HG03457 (cell line): ENCODE results near the gene EFCAB6.

Experiments used
- ATAC-seq: cut with Tn5 transposase; IDR thresholded peaks from one replicate; pipeline ENCODE4 v1.9.1; 2021; ENCODE audit warnings: moderate number of reproducible peaks; ENCODE audit not compliant: unreplicated experiment

EFCAB6 gene

DNA sequence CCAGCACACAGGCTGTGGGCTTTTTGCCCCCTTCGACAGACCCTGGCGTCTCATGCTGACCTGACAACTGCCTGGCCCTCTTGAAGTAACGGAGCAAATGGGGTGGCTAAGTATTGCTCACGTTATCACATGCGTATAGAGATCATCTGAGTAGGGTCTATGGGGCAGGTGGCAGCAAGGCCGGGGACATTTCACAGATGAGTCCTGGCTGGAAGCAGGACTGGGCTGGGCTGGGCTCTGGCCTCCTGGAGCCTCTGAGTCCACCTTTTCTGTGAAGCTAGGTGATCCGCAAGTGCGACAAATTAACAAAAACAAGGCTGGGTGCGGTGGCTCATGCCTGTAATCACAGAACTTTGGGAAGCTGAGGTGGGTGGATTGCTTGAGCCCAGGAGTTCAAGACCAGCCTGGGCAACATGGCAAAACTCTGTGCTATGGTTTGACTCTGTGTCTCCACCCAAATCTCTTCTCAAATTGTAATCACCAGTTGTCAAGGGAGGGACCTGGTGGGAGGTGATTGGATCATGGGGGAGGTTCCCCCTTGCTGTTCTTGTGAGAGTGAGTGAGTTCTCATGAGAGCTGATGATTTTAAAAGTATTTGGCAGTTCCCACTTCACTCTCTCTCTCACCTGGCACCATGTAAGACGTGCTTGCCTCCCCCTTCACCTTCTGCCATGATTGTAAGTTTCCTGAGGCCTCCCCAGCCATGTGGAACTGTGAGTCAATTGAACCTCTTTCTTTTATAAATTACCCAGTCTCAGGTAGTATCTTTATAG, 278.3 kb downstream of the EFCAB6 start:
- no peak for ATAC-seq

DNA sequence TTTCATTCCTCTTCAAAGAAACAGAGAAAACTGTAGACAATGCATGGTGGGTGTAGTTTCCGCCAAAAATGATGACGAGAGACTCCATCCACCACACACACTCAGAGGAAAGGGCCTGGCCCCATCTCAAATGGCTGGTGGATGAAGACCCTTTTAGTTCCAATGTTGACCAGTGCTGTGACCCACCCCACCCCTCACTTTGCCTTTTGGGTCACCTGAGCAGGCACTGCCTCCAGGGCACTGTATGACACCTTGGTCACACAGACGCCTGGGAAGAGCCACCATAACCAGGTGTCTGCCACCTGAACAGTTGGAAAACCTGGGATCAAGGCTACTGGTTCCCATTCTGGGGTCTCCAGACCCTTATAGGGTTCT, 279.0 kb downstream of the EFCAB6 start:
- ATAC-seq, result no peak

- no peak for ATAC-seq
Measured at GRCh38 chr22:43532301-43533155, 279.6 kb downstream of the EFCAB6 start.

- ATAC-seq, result no peak
Measured at GRCh38 chr22:43531651-43532050, 280.5 kb downstream of the EFCAB6 start.

- no peak for ATAC-seq
Measured at GRCh38 chr22:43530349-43531201, 281.5 kb downstream of the EFCAB6 start.

GRCh38 chr22:43529934-43530333, 282.2 kb downstream of the EFCAB6 start:
- no peak for ATAC-seq

GRCh38 chr22:43529461-43529860, 282.6 kb downstream of the EFCAB6 start:
- no peak for ATAC-seq

GRCh38 chr22:43528601-43529360, 283.3 kb downstream of the EFCAB6 start:
- ATAC-seq, result no peak

GRCh38 chr22:43526946-43527345, 285.2 kb downstream of the EFCAB6 start:
- no peak for ATAC-seq

- no peak for ATAC-seq
Measured at GRCh38 chr22:43526117-43526655, 285.9 kb downstream of the EFCAB6 start.

DNA sequence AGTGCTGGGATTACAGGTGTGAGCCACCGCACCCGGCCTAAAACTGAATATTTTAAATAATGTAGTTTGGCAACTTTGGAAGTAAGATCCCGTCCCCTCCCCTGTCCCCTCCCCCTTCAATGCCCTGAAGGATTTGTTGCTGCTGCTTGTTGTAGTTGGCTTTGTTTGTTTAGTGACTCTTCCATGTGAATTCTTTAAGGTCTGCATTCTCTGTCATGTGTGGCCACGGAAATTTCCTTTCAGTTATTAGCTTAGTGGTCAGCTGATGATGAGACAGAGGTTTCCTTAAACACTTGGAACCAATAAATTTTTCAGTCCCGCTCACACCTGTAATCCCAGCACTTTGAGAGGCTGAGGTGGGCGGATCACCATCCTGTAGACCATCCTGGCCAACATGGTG, 290.4 kb downstream of the EFCAB6 start:
- no peak for ATAC-seq

GRCh38 chr22:43520632-43521039, 291.5 kb downstream of the EFCAB6 start:
- ATAC-seq, result no peak

GRCh38 chr22:43516996-43517635, 295.0 kb downstream of the EFCAB6 start:
- ATAC-seq, result no peak

DNA sequence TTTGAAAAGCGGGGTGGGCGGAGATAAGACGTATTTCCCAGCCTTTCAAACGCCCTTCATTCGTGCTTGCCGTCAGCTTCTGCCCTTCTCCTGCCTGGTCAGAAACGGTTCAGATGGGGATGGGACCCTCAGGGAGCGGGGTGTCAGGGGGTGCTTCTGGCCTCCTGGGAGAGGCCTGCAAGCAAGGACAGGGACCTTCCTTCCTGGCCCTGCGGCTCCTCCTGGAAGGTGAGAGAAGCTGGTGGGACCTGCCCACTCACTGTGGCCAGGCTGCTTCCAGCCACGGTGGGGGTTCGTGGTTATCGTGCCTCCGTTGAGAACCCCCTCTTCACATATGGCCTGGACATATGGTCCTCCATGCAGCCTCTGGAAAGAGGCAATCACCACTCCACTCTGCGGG, 295.7 kb downstream of the EFCAB6 start:
- no peak for ATAC-seq

GRCh38 chr22:43515902-43516301, 296.2 kb downstream of the EFCAB6 start:
- no peak for ATAC-seq

- ATAC-seq, result no peak
Measured at GRCh38 chr22:43515411-43515810, 296.7 kb downstream of the EFCAB6 start.

GRCh38 chr22:43514476-43515157, 297.5 kb downstream of the EFCAB6 start:
- ATAC-seq, result no peak

DNA sequence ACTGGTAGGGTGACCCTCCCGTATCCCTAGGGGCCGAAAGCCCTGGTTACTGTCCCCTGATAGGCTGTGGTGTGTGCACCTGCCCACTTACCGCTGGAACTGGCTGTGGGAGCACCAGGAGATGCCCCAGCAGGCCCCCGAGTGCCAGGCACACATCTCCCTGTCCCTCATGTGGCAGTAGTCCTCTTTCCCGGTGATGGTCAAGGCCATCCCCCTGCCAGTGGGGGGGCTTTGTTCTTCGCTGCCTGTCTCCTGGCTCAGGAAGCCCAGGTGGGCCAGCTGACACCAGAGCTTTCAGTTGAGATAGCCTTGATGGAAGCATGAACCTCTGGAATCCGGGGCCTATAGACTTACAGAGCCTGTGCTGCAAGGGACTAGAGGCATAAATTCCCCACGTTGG, 299.8 kb downstream of the EFCAB6 start:
- no peak for ATAC-seq

GRCh38 chr22:43511276-43511910, 300.7 kb downstream of the EFCAB6 start:
- no peak for ATAC-seq
